ENCODE results near the gene NRAP.

DNA sequence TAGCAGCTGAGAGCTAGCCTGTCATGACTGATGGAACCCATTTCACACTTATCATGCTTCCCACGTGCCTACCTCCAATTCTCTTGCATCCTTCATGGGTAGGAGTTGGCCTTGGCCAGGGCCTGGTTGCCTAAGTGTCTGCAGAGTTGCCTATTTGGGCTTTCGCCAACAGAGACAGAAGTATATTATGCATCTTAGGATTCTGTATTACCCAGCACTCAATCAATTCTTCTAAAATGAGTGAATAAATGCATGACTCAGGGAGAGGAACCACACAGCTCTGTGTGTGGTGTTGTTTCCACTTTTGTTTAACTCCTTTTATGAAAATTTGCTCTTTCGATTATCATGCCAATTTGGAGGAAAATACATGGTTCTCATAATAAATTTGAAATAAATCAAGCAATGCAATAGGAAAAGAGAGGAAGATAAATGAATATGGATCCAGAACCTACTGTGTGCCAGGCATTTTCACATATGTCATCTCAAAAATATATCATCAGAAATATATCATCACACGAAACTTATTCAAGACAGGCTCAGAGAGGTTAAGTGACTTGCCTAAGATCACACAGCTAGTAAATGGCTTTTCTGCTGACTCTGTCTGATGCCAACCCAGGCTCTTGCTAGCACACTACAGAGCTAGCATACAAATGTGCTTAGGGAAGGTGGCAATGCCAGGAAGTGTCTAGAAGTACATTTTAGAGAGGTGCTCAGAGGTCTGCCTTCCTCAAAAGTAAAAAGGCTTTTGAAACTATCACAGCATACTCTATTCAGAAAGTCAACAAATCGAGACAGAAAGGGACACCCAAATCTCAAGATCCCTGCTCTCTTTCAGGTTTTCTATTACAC, 120.5 kb downstream of the NRAP start:
- no peak for TF ChIP-seq POLR2A (IDR thresholded peaks at IDR 0.05)
- TF ChIP-seq, protein P1, sequence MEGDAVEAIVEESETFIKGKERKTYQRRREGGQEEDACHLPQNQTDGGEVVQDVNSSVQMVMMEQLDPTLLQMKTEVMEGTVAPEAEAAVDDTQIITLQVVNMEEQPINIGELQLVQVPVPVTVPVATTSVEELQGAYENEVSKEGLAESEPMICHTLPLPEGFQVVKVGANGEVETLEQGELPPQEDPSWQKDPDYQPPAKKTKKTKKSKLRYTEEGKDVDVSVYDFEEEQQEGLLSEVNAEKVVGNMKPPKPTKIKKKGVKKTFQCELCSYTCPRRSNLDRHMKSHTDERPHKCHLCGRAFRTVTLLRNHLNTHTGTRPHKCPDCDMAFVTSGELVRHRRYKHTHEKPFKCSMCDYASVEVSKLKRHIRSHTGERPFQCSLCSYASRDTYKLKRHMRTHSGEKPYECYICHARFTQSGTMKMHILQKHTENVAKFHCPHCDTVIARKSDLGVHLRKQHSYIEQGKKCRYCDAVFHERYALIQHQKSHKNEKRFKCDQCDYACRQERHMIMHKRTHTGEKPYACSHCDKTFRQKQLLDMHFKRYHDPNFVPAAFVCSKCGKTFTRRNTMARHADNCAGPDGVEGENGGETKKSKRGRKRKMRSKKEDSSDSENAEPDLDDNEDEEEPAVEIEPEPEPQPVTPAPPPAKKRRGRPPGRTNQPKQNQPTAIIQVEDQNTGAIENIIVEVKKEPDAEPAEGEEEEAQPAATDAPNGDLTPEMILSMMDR (IDR thresholded peaks at IDR 0.05): no peak

All from thyroid gland (tissue), 4 donors.